GM12878 (cell line): ENCODE results near the gene SIX1. TPM values are rescaled to one million over a fixed set of nuclear protein-coding genes. Genes with fewer than 3 reads are reported as not detected.

Source experiments
- ATAC-seq: fragments of 200-7000 bp; cut with Tn5 transposase; 3 replicates; pipeline ENCODE4 v1.9.1; 2020; ENCODE audit warnings: mild to moderate bottlenecking, moderate library complexity
- BruUV-seq: library from RNA; stranded (reverse); fragments of 400-500 nt; replicated peaks from 2 replicates; lab custom pipeline; 2021; lab: Mats Ljungman, UMichigan
- CTCF ChIA-PET: fragments of 300-600 bp; sonication (Branson Sonifier 250); formaldehyde crosslinking; extraction: SDS; loops from one replicate; lab custom pipeline; 2021; ENCODE audit warnings: inconsistent platforms; lab: Yijun Ruan, JAX
- POLR2A ChIA-PET: fragments of 350-600 bp; formaldehyde crosslinking; extraction: SDS; loops from one replicate; lab custom pipeline; 2021; ENCODE audit warnings: inconsistent platforms; lab: Charles Lee
- RAD21 ChIA-PET: fragments of 300-600 bp; sonication (Branson Sonifier 250); formaldehyde crosslinking; loops from one replicate; lab custom pipeline; 2023; ENCODE audit warnings: antibody characterized with exemption; ENCODE audit not compliant: unreplicated experiment; lab: Charles Lee
- SMC1A ChIA-PET: fragments of 300-600 bp; sonication (Branson Sonifier 250); formaldehyde crosslinking; loops from one replicate; lab custom pipeline; 2023; ENCODE audit not compliant: unreplicated experiment, uncharacterized antibody; lab: Charles Lee
- DNase-seq: peaks from one replicate; pipeline ENCODE4 v3.0.0-alpha.2; 2011; ENCODE audit warnings: low read depth, low spot score
- FAIRE-seq: peaks from 3 replicates; lab custom pipeline; 2011; peaks lifted over from hg19 to GRCh38; lab: Jason Lieb, UNC
- H2AFZ ChIP-seq: 2 replicates; pipeline ENCODE4 v1.6.0; 2011; ENCODE audit warnings: low read depth, low read length, control low read depth; ENCODE audit not compliant: control insufficient read depth
- H3K27ac ChIP-seq: 2 replicates; pipeline ENCODE4 v1.5.1; 2011; ENCODE audit warnings: control low read depth; ENCODE audit not compliant: control insufficient read depth, insufficient read depth
- H3K27me3 ChIP-seq, 2 experiments: replicated peaks in 1 of 2; 2 replicates each; pipeline versions ENCODE4 v1.6.0 to v1.6.1; 2011; ENCODE audit warnings: low read length in 1 of 2; ENCODE audit not compliant: control insufficient read depth in 2 of 2, insufficient read depth in 2 of 2
- H3K36me3 ChIP-seq, 2 experiments: 2 replicates each; pipeline ENCODE4 v1.5.1; 2011; ENCODE audit warnings: low read length in 1 of 2; ENCODE audit not compliant: control insufficient read depth in 2 of 2, insufficient read depth in 2 of 2
- H3K4me1 ChIP-seq: 2 replicates; pipeline ENCODE4 v1.6.1; 2011; ENCODE audit warnings: mild to moderate bottlenecking, low read length, moderate library complexity, mixed read lengths; ENCODE audit not compliant: control insufficient read depth, insufficient read depth
- H3K4me2 ChIP-seq: 2 replicates; pipeline ENCODE4 v1.6.0; 2011; ENCODE audit warnings: control low read depth; ENCODE audit not compliant: control insufficient read depth, insufficient read depth
- H3K4me3 ChIP-seq: fragments of 200-600 bp; sonication (generic); 2 replicates; pipeline ENCODE4 v1.5.1; 2016
- H3K79me2 ChIP-seq: 2 replicates; pipeline ENCODE4 v1.6.0; 2011; ENCODE audit warnings: low read length; ENCODE audit not compliant: control insufficient read depth, insufficient read depth
- H3K9ac ChIP-seq: 2 replicates; pipeline ENCODE4 v1.8.0; 2011; ENCODE audit warnings: low read length, control low read depth, mixed read lengths; ENCODE audit not compliant: control insufficient read depth, insufficient read depth
- H3K9me3 ChIP-seq: replicated peaks from 3 replicates; pipeline ENCODE4 v1.5.1; 2011; ENCODE audit warnings: mild to moderate bottlenecking, low read length; ENCODE audit not compliant: control insufficient read depth, insufficient read depth
- H4K20me1 ChIP-seq: 2 replicates; pipeline ENCODE4 v1.6.0; 2011; ENCODE audit not compliant: control insufficient read depth, insufficient read depth
- CBX5 ChIP-seq: sonication (generic); IDR thresholded peaks from 2 replicates; pipeline ENCODE4 v1.6.1; 2016; ENCODE audit warnings: low read depth, moderate library complexity, mild to moderate bottlenecking, inconsistent platforms
- EZH2 ChIP-seq: IDR thresholded peaks from 2 replicates; pipeline ENCODE4 v1.6.1; 2012; ENCODE audit warnings: low read depth, mild to moderate bottlenecking, control low read depth, inconsistent platforms, low read length, borderline replicate concordance; ENCODE audit not compliant: control insufficient read depth
- JUNB ChIP-seq: IDR thresholded peaks from 2 replicates; pipeline ENCODE4 v1.6.1; 2016; ENCODE audit warnings: antibody characterized with exemption, mild to moderate bottlenecking
- MEF2B ChIP-seq: fragments of 450-650 bp; IDR thresholded peaks from 2 replicates; pipeline ENCODE4 v1.6.1; 2018; ENCODE audit warnings: mild to moderate bottlenecking, moderate library complexity; ENCODE audit not compliant: partially characterized antibody, poor library complexity, severe bottlenecking
- MYB ChIP-seq: fragments of 150-350 bp; IDR thresholded peaks from 2 replicates; pipeline ENCODE4 v1.6.1; 2014; ENCODE audit warnings: mild to moderate bottlenecking, low read depth, low read length, borderline replicate concordance
- MYC ChIP-seq: IDR thresholded peaks from 2 replicates; pipeline ENCODE4 v1.6.1; 2011; ENCODE audit warnings: mild to moderate bottlenecking, low read length, moderate library complexity, inconsistent platforms; ENCODE audit not compliant: insufficient read depth, insufficient replicate concordance, insufficient read length, severe bottlenecking
- PAX5 ChIP-seq: IDR thresholded peaks from 2 replicates; pipeline ENCODE4 v1.6.1; 2011; ENCODE audit warnings: low read depth, low read length, borderline replicate concordance
- RFX5 ChIP-seq: IDR thresholded peaks from 2 replicates; pipeline ENCODE4 v1.6.1; 2011; ENCODE audit warnings: low read depth, low read length, improper control_type of control experiment
- SMC3 ChIP-seq: IDR thresholded peaks from 2 replicates; pipeline ENCODE4 v1.6.1; 2011; ENCODE audit warnings: low read length, improper control_type of control experiment, borderline replicate concordance
- TCF7 ChIP-seq: IDR thresholded peaks from 2 replicates; pipeline ENCODE4 v1.6.1; 2014; ENCODE audit warnings: antibody characterized with exemption, borderline replicate concordance
- ZNF24 ChIP-seq: fragments of 450-650 bp; IDR thresholded peaks from 2 replicates; pipeline ENCODE4 v1.6.1; 2017; ENCODE audit warnings: antibody characterized with exemption, mild to moderate bottlenecking
- WGBS: methylation state at CpG from one replicate; pipeline ENCODE4 v1.1.6; 2016; ENCODE audit warnings: low lambda C conversion rate; ENCODE audit not compliant: insufficient replicate concordance, insufficient coverage; ENCODE audit errors: missing lambda C conversion rate; 5-methylcytosine and 5-hydroxymethylcytosine counted together
- in situ Hi-C: fragments of 300-500 bp; cut with MboI; formaldehyde crosslinking; loops from 9 replicates; pipeline ENCODE4 v1.14.3; 2018; ENCODE audit warnings: mixed read lengths
- intact Hi-C: fragments of 100-400 bp; cut with micrococcal nuclease; formaldehyde crosslinking; loops from one replicate; pipeline ENCODE4 v1.14.2; 2022; ENCODE audit not compliant: unreplicated experiment
- polyA plus RNA-seq, 11 experiments: library from polyadenylated mRNA; depleted of rRNA in 4 of 11; unstranded in 6 of 11; stranded (reverse) in 5 of 11; fragments of >200 nt; fragmentation: Nextera tagmentation in 4 of 11; fragmentation: Illumina TruSeq in 1 of 11; extraction: Ambion mirVana in 4 of 11; extraction: Trizol in 1 of 11; gene quantifications; 1 replicate in 1 of 11; 2 replicates in 10 of 11; pipeline versions ENCODE4 v1.2.1 to v1.2.3, GENCODE V29; 2011 to 2016; ENCODE audit warnings: inconsistent platforms in 2 of 11, missing spikeins in 2 of 11, low read depth in 1 of 11
- total RNA-seq, 4 experiments: library from RNA; depleted of rRNA in 3 of 4; stranded (reverse); fragments of >200 nt in 3 of 4; fragmentation: Illumina TruSeq in 1 of 4; extraction: Trizol in 1 of 4; gene quantifications; 2 replicates each; pipeline versions ENCODE4 v1.2.1 to v1.2.3, GENCODE V29; 2013 to 2021
- TF ChIP-seq, protein P1 (sequence below): IDR thresholded peaks from 2 replicates; pipeline ENCODE4 v1.6.1; 2011; ENCODE audit warnings: mild to moderate bottlenecking, low read depth, low read length, moderate library complexity; ENCODE audit not compliant: insufficient replicate concordance

Gene SIX1
- total and polyA plus RNA-seq, 10 of the 15 experiments (the other 5 are each of a cell fraction or from before 2014, with no cell fraction given), result 0.03 to 0.06 (median 0.05) TPM; not detected in 5

DNA sequence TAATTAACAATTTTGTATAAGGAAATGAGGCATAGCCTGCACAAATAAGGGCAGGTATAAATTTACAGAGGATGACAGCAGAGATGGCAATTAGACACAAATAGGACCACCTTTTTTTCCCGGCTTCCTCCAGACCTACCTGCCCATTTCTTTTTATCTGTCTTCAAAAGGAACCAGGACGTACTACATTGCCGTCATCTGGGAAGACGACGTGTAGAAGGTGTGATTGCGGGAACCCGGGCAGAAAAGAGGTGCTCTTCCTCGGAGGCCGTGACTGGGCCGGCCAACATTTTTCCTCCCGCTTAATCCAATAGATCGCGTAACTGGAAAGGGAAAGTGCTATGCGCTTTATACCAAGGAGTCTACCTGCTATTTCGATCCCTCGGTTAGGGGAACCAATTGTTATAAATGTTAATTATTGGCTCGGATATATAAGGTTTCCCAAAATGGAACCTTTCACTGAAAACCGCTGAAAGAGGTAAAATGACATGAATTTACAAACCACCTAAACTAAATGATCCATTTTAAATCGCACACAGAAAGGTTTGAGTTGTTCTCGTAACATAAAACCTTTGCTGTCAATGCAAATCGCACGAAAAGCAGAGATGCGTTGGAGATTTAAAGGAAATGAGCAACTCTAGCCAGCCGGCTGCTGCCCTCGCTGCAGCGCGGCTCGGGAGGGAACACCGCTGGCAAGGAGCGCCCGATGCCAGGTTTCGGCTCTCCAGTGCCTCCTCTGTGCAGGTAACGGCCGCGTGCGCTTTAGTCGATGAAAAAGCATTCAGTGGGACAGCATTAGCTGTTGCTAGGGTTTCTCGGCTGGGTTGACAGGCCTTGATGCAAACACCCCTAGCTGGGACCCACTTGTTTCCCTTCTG, 2.8 kb upstream of the SIX1 start:
- H3K4me1 ChIP-seq, result peaks cover 5% of the 10 kb centered on the region
- FAIRE-seq, result no peak

DNA sequence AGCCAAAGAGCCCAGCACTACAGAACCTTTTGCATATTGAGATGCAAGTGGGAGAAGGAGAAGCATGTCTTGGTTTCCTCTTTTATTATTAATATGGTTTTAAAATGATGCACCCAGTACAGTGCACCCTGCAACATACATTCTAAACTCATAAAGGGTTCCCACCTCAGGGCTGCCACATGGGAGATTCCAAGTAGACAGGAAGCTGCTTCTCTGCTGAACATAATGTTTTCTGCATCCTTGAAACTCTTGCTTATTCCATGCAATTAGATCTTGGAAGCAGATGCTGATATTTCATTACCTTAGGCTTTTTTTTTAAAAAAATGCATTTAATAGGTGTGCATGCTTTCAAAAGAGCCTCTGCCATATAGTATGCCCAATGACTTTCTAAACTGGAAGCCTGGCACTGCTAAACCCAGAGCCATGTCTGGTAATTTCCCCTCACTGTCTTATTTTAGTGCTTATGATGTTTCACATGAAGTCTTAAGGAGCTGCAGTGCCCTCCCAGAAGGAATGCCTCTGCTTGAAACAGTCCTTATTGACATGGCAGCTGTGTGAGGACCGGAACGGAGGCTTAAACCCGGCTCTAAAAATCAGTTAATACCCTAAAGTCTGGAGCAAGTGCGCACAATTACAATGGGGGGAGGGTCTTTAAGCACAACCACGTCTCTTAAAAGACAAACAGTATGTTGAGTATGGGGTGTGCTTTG, 2.0 kb upstream of the SIX1 start:
- Histone ChIP-seq H3K4me2 (no peak overlapping the region), H3K4me1 (no peaks in the 10 kb centered on the region; the same call in none of the 2 replicates), H3K36me3 (no peaks in the 10 kb centered on the region), H3K79me2 (no peaks in the 10 kb centered on the region), H3K27me3 (peaks cover 28 to 68% of the 10 kb centered on the region in 2 experiments), H3K27ac (no peak overlapping the region), H2AFZ (no peak overlapping the region), H3K9me3 (no peaks in the 10 kb centered on the region; the same call in 1 of the 3 replicates), H4K20me1 (no peaks in the 10 kb centered on the region), H3K9ac (no peak overlapping the region), H3K4me3 (no peak overlapping the region)
- ChIA-PET RAD21 (no interaction called here), POLR2A (no interaction called here), SMC1A (no interaction called here), CTCF (no interaction called here)
- TF ChIP-seq ZNF24 (no peak), MYB (no peak), JUNB (no peak), SMC3 (no peak), MYC (no peak), MEF2B (no peak), CBX5 (no peak), TCF7 (no peak), RFX5 (no peak), PAX5 (no peak)
- TF ChIP-seq, protein P1, sequence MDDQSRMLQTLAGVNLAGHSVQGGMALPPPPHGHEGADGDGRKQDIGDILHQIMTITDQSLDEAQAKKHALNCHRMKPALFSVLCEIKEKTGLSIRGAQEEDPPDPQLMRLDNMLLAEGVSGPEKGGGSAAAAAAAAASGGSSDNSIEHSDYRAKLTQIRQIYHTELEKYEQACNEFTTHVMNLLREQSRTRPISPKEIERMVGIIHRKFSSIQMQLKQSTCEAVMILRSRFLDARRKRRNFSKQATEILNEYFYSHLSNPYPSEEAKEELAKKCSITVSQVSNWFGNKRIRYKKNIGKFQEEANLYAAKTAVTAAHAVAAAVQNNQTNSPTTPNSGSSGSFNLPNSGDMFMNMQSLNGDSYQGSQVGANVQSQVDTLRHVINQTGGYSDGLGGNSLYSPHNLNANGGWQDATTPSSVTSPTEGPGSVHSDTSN, result no peak
- intact Hi-C loops (no loop called here), in situ Hi-C loops (no loop called here)
- DNase-seq, result no peak
- BruUV-seq, result no TSS peak
- no peak for FAIRE-seq
- 5% methylated on average over 5 of the region's 5 CpGs for WGBS
- ATAC-seq, result no peak

More for the DNA sequence above, 2.8 kb upstream of the SIX1 start:
- ChIA-PET SMC1A (no interaction called here), POLR2A (no interaction called here), RAD21 (no interaction called here), CTCF (no interaction called here)
- H3K9me3 ChIP-seq, result no peaks in the 10 kb centered on the region; the same call in 1 of the 3 replicates
- H3K4me2 ChIP-seq, result no peak overlapping the region
- no peak overlapping the region for H2AFZ ChIP-seq
- ATAC-seq, result no peak
- no peak overlapping the region for H3K4me3 ChIP-seq
- no peaks in the 10 kb centered on the region for H3K36me3 ChIP-seq
- peaks cover 27 to 62% of the 10 kb centered on the region in 2 experiments for H3K27me3 ChIP-seq
- DNase-seq, result no peak
- WGBS, result 58% methylated on average over 38 of the region's 38 CpGs
- H3K79me2 ChIP-seq, result no peaks in the 10 kb centered on the region
- no peaks in the 10 kb centered on the region for H4K20me1 ChIP-seq
- TF ChIP-seq EZH2, result no peak
- H3K27ac ChIP-seq, result no peak overlapping the region
- no peak overlapping the region for H3K9ac ChIP-seq
- intact Hi-C loops, result no loop called here
- no TSS peak for BruUV-seq
- in situ Hi-C loops, result no loop called here
